NCI-H146 treated with DMSO at 0.1 percent for 48 hours (cell line): ENCODE measurements around the gene ASB1.
"Not testable (repeated sequence)": the region's sequence is repeated elsewhere in the genome, so short reads cannot be mapped to it uniquely, and the experiment has no call there.

ENCODE experiments used
- DNase-seq: peaks from one replicate; lab custom pipeline; 2025; ENCODE audit not compliant: unreplicated experiment; lab: John Stamatoyannopoulos, UW

Gene ASB1

DNA sequence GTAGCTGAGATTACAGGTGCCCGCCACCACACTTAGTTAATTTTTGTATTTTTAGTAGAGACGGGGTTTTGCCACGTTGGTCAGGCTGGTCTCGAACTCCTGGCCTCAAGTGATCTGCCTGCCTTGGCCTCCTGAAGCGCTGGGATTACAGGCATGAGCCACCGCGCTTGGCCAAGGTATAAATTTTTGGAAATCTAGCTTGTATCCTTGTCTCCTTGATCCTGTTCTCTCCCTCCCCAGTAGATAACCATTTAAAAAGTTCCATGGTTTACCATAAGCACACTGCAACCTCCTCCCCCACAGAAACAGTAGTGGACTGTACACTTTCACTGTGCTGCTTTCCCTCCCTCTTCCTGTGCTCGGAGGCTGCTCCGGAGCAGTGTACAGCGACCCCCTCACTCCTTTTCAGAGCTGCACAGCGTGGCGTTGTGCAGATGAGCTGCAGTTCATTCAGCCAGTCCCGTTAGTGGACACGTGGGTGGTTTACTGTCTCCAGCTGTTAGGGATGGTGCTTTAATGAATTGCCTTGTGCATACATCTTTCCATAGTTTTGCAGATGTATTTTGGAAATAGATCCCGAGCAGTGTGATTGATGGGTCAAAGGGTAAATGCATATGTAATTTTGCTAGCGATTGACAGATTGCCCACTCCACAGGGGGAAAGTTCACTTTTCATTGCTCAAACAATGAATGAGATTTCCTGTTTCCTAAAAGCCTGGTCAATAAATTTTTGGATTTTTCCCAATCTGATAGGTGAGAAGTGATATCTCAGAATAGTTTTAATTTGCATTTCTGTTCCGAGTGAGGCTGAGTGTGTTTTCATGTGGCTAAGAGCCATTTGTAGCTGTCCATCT is 14.8 kb downstream of the ASB1 start:
- peak; percentile 9 for DNase-seq

DNA sequence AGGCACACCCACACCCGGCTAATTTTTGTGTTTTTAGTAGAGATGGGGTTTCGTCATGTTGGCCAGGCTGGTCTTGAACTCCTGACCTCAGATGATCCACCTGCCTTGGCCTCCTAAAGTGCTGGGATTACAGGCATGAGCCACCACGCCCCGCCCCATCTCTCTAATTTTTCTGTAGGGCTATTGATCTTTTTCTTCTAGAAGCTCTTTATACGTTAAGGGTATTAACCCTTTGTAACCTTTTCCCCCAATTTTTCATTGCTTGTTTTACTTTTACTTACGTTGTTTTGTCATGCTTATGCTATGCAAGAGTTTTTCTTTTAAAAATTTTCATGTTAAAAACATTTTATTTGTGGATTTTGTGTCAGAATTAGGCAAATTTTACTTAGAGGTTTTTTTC is 15.5 kb downstream of the ASB1 start:
- DNase-seq = not testable (repeated sequence)

DNA sequence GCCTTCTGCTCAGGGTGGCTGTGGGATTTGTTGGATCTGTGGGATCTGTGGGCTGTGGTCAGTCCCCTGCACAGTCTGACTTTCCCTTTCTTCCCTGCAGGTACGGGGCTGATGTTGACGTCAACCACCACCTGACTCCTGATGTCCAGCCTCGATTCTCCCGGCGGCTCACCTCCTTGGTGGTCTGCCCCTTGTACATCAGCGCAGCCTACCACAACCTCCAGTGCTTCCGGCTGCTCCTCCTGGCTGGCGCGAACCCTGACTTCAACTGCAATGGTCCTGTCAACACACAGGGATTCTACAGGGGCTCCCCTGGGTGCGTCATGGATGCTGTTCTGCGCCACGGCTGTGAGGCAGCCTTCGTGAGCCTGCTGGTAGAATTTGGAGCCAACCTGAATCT is 17.5 kb downstream of the ASB1 start:
- DNase-seq = no peak

DNA sequence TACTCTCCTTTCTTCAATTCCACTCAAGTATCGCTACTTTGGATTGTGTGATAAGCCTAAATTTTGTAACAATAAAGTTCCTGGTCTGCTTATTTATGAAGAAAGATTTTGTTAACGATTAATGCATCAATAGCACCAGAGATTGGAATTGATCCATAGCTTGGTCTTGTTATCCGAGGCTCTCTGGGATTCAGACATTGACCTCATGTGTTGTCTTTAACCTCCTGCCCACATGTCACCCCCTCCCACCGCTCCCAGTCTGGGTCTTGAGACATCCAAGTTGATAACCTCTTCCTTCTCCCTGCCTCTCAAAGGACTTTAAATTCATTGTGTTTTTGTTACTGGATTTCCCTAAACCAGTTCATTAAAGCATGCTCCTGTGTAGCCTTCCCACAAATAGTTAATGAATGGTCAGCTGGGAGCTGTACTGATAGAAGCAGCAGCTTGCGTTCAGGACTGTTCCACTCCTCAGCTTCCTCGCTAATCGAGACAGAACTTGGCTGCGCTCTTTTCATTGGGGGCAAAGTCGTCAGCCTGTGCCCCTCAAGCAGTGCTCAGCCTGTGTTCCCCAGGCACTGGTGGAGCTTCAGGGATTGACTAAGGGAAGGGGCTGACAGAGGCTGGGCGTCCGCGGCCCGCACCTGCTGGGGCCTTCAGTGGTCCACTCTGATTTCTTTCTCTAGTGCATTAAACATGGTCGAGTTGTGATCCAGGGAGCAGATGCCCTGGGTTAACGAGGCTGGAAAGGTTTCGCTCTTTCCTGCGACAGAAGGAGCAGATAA is 18.9 kb downstream of the ASB1 start:
- no peak for DNase-seq

DNA sequence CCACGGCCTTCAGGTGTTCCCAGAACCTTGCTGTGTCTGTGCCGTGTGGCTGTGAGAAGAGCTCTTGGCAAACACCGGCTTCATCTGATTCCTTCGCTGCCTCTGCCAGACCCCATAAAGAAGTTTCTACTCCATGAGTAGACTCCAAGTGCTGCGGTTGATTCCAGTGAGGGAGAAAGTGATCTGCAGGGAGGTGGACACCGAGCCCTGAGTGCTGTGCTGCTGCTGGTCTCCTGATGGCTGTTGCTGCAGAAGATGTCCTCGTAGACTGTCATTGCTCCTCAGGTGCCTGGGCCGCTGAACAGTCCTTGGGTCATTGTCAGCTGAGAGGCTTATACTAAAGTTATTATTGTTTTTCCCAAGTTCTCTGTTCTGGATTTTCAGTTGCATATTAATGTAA is 19.6 kb downstream of the ASB1 start:
- no peak for DNase-seq

DNA sequence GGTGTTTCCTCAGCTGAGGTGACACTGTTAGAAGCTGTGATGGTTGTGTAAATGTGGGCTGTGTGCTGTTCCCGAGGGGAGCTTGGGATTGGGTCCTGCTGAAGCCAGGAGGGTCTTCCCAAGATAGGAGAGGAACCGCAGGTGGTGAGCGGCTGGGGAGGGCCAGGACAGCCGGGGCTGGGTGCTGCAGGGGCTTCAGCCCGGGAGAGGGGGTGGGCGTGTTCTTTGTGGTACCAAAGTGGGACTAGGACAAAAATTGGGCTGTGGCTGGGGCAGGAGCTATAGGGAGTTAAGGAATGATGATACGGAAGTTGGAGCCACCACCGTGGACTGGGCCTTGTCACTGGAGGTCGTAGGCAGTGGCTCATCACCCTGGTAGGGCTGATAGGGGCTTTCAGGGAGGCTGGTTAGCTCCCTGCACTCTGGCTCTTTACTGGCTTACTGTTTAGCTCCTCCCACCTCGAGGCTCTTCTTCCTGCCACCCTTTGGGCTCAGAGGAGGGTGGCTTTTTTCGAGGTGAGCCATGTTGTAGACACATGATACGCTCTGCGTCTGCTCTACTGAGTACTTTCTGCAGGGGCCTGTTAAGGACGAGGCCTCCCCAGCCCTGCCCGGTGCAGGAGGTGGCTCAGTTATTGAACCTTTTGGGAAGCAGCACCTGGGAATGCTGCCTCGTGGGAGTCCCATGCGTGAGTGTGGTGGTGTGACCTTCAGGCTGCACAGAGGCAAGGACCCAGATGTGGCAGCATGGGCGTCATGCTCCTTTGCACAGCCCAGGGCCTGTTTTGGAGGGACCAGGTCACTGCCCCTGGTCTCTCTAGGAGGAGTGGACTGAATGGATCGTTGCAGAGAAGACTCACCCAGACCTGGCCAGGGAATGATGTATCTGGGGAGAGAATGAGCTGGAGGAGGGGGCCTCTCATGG is 21.6 kb downstream of the ASB1 start:
- no peak for DNase-seq

DNA sequence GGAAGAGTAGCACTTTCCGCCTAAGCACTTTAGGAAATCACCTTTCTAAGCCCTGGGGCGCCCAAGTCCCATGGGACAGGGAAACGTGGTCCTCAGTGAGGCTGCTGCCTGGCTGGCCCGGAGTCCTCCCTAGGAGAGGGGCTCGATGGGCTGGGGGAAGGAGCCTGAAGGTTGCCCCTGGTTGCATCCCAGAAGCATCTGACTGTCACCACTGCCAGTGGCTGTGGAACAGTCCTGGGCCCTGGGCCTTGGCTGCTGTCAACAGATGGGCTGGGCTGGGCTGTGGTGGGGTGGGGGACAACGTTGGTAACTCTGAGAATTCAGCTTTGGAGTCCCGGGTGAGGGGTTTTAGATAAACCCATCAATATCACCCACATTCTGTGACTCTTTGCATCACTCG is 22.5 kb downstream of the ASB1 start:
- no peak for DNase-seq

DNA sequence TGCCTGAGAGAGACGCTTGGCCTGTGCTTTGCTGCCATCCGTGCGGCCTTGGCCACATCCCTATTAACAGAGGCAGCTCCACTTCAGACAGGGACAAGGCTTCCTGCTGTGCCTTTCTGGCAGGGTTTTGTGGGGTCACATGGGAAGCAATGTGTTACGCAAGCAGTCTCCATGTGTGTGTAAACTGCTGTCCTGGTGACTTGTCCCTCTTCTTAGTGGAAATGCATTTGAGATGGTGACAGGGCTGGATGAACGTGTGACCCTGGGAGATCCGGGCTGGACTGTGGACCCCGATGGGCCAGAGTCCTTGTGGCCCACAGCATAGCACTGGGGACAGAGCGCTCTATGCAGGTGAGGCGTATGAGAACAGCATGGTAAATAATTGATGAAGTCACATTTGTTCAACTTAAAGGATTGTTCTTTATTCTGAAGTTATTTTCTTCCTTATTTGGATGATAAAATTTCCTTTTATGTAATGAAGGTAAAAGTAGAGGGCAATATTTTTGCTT is 23.2 kb downstream of the ASB1 start:
- no peak for DNase-seq

DNA sequence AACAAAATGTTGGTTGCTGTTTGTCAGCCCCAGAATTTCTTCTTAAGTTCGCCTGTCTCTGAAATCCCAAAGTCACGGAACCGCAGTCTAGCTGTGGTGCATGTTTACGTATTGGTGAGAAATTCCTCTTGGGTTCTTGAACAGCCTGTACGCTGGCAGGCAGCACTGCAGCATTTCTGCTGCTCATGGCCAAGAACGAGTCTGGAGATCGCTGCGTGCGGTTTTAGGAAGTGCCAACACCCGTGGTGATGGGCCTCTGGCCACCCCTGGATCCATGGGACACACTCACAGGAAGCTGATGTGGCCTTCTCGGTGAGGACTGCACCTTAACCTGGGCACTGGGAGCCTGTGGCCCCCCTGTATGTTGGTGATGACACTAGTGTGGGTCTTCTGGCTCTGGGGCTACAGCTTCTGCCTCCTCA is 23.7 kb downstream of the ASB1 start:
- no peak for DNase-seq

DNA sequence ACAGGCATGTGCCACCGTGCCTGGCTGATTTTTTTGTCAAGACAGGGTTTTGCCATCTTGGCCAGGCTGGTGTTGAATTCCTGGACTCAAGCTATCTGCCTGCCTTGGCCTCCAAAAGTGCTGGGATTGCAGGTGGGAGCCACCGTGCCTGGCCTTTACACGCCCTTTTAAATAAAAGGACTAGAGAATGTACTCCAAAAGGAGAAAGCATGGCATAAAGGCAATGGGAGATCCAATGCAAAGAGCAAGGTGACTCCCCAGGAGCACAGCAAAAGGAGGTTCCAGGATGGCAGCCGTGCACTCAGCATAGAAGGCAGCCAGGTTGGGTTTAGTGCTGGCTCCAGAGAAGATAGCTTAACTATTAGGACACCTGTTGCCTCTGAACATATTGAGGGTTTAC is 27.1 kb downstream of the ASB1 start:
- no peak for DNase-seq

DNA sequence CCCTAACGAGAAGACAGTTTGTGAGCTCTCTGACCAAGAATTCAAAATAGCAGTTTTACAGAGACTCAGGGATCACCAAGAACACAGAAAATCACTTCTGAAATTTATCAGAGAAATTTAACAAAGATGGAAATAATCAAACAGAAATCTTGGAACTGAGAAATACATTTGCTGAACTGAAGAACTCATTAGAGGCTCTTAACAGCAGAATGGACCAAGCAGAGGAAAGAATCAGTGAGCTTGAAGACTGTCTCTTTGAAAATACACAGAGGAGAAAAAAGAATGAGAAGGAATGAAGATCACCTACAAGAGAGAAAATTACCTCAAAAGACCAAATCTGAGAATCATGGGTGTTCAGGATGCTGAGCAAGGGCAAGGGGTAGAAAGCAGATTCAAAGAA is 29.7 kb downstream of the ASB1 start:
- no peak for DNase-seq

DNA sequence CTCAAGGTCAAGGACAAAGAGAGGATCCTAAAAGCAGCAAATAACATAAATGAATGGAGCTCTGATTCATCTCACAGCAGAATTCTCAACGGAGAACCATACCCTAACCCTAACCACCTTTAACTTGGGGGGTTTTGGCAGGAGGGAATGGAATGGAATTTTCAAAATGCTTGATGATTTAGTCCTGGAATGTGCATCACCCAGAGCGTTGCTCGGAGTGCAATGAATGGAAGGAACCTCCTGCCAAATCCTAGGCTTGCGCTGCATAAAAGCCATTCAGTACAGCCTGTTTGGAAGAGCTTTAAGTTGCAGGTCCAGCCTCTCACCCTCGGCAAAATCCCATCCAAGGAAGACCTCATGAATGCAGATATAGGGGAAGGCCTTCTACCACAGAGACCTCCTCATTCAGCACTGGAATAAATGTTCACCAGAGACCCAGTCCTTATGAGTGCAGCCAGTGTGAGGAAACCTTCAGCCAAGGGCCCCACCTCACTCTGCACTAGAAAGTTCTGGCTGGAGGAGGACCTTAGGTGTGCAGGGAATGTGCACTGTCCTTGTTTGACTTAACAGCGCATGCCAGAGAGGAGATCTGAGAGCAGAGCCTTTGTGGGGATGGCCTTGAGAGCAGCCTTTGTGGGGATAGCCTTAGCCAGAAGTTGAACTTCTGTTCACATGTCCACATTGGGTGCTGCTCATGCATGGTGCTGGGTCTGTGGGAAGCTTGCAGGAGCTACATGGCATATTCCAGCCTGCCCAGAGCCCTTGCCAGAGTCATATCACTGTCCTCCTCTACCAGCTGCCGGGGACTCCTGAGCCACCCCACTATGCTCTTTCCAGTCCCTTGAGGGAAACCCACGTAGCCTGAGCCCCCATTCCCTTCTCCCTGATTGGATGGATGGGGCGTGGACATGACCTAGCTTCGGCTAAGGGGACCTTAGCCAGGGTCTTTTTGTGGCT is 30.5 kb downstream of the ASB1 start:
- no peak for DNase-seq

DNA sequence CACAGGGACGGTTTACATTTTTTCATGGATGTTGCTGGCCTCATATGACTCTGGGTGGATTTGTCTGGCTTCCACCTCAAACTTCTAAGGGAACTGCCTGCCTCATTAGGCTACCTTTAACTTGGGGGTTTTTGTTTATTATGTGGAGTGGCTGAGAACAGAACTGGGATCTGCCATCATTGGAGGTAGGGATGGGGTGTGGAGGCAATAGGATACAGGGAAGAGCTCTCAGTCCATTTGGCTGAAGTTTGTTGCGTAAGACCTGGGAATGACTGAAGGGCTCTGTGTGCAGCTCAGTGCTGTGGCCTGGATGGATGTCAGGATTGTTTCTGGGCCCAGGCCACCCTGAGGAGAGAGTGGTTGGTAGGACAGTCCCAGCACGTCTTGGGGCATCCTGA is 31.2 kb downstream of the ASB1 start:
- no peak for DNase-seq

DNA sequence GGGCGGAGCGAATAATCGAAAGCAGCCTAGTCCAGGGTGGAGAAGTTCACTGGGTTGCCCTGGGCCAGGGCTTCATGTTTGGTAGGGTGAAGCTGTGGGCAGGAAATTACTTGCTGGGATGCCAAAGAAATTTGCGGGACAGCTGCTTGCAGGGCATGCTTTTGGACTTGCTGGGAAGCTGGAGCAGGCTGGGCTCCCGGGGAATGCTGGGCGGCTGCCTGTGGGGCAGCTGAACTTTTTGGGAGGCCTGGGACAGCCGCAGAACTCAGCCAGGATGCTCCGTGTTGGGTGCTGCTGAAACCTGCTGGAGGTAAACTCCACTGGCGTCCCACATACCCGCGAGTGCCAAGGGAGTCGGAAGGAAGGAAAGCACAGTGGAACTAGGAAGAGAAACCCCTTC is 31.9 kb downstream of the ASB1 start:
- no peak for DNase-seq

DNA sequence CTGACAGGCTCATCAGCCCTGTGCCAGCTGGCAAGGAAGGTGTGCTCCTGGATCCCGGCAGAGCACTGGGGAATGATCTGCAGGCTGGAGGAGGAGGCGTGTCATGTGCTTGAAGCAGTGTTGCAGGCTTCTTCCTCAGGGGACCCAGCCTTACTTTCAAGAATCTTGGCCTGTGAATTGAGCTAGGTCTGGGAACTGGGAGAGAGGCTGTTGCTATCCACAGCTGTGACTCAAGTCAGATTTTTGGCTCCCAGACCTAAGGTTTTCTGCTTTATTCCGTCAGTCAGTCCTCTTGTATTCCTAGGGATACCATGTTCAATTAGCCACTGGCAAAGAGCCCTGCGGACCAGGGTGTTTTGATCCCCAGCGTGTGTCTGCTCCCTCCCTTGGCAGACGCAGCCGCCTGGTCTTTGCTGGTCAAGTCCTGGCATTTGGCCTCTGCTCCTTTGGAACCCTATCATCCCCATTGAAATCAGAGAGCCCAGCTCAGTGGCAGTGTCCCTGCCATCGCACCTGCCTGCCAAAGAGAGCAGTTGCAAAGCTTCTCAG is 32.4 kb downstream of the ASB1 start:
- no peak for DNase-seq

DNA sequence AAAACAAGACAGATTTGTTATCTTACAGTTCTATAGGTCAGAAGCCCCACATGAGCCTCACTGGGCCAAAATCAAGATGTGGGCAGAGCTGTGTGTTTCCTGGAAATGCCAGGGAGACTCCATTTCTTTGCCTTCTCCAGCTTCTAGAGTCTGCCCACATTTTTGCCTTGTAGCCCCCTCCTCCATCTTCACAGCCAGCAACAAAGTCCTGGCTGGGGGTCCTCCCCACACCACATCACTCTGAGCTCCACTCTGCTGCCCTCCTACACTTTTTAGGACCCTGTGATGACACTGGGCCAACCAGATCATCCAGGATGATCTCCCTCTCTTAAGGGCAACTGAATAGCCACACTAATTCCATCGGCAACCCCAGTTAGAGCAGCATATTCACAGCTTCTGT is 34.3 kb downstream of the ASB1 start:
- no peak for DNase-seq

DNA sequence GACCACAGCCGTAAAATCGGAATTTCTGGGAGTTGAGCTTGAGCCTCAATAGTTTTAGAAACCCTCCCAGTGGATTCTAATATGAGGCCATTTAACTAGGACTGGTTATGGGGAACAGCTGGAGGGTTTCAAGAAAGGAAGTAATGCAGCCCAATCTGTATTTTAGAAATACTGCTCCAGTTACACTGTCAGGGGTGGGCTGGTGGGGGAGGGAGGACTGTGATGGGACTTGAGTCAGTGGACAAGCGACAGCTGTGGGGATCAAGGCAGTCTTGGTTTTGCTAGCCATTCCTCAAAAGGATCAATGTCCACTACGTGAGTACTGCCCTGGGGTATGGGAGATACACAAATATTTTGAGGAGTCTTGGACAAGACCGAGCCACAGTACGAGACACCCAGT is 34.8 kb downstream of the ASB1 start:
- no peak for DNase-seq

DNA sequence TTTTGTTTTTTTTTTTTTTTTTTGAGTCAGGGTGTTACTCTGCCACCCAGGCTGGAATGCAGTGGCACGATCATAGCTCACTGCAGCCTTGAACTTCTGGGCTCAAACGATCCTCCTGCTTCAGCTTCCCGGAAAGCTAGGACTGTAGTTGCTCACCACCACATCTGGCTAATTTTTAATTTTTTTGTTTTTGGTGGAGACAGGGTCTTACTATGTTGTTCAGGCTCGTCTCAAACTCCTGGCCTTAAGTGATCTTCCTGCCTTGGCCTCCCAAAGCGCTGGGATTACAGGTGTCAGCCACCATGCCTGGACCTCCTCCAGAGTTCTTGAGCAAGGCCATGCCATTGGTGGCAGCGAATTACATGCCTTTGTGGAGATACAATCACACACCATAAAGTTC is 35.2 kb downstream of the ASB1 start:
- no peak for DNase-seq

DNA sequence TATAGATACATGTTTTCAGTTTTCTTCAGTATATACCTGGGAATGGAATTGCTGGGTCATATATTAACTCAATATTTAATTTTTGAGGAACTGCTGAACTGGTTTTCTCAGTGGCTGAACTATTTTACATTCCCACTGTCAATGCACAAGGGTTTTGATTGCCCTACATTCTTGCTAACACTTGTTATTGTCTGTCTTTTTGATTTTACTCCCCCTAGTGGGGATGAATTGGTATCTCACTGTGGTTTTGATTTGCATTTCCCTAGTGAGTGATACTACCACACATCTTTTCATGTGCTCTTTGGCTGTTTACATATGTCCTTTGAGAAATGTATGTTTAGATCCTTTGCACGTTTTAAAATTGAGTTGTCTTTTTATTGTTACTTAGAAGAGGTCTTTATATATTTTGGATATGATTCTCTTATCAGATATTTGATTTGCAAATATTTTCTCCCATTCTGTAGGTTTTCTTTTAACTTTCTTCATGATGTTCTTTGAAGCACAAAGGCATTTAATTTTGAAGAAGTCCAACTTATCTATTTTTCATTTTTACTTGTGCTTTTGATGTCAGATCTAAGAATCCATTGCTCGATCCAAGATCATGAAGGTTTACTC is 36.2 kb downstream of the ASB1 start:
- DNase-seq = peak; percentile 13
